ENCODE results near the gene CTIF.
A peak's percentile ranks its signal among the peaks of the same experiment; 100 is the strongest.
"Not testable (repeated sequence)": the region's sequence is repeated elsewhere in the genome, so short reads cannot be mapped to it uniquely, and the experiment has no call there.

Gene CTIF

GRCh38 chr18:48538531-48539405 lies at the start of gene CTIF:
Gene CTIF (plus strand): TSS chr18:48539031. CDS start chr18:48619566, 80,535 bp downstream.
- Histone ChIP-seq H3K27me3 (replicated peaks; ENCODE audit: control insufficient read depth, insufficient read depth, low read length) (no peaks in the 10 kb centered on the region), H3K4me3 (ENCODE audit: low read length) (peak within 1 kb of the TSS; percentile 93), H3K9me3 (ENCODE audit: control insufficient read depth, low read length) (no peaks in the 10 kb centered on the region), H3K4me1 (ENCODE audit: control insufficient read depth, insufficient read depth, low read length) (peaks cover 37% of the 10 kb centered on the region), H3K9ac (ENCODE audit: low read length) (peak within 1 kb of the TSS; percentile 96), H3K36me3 (ENCODE audit: control insufficient read depth, insufficient read depth, low read length, severe bottlenecking) (no peaks in the 10 kb centered on the region)
- peak; percentile 99 for DNase-seq (ENCODE audit: low read depth)

DNA sequence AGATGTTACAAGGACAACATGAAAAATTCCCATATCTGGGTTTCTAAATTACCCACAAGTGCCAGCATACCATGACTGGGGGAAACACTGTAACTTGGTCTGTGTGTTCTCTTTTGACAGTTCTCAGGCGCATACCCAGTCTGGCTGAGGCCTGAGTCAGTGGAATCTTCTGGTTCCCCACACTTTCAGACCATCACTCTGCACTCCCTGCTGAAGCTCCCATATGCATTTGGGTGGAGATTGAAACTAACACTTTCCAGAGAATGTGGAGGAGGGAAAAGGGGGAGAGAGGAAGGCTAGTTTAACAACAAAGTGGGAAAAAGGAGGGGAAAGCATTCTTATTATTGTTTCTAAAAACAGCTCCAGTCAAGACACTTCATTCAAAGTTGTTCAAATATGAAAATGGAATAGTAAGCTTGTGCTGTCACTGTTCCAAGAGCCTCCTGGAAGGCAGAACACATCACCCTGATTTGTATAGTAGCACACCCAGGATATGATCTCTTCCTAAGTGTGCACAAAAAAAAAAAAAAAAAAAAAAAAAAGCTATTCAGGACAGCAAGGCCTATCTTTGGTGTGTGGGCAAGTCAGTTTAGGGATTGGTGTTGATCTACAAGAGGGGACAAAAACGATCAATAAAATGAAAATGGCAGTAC lies 48.1 kb upstream of the CTIF start:
- Histone ChIP-seq H3K4me1 (ENCODE audit: control insufficient read depth, insufficient read depth, low read length) (peaks cover 37% of the 10 kb centered on the region), H3K27me3 (replicated peaks; ENCODE audit: control insufficient read depth, insufficient read depth, low read length) (peaks cover 2% of the 10 kb centered on the region), H3K4me3 (ENCODE audit: low read length) (no peak overlapping the region), H3K36me3 (ENCODE audit: control insufficient read depth, insufficient read depth, low read length, severe bottlenecking) (no peaks in the 10 kb centered on the region), H3K9ac (ENCODE audit: low read length) (no peak overlapping the region), H3K9me3 (ENCODE audit: control insufficient read depth, low read length) (no peaks in the 10 kb centered on the region)
- no peak for DNase-seq (ENCODE audit: low read depth)

GRCh38 chr18:48492880-48493279 lies 46.0 kb upstream of the CTIF start:
- H3K36me3 ChIP-seq (ENCODE audit: control insufficient read depth, insufficient read depth, low read length, severe bottlenecking): no peaks in the 10 kb centered on the region
- H3K4me1 ChIP-seq (ENCODE audit: control insufficient read depth, insufficient read depth, low read length): peaks cover 21% of the 10 kb centered on the region
- no peak overlapping the region for H3K4me3 ChIP-seq (ENCODE audit: low read length)
- H3K27me3 ChIP-seq (replicated peaks; ENCODE audit: control insufficient read depth, insufficient read depth, low read length): peaks cover 2% of the 10 kb centered on the region
- no peak for DNase-seq (ENCODE audit: low read depth)
- peaks cover under 1% of the 10 kb centered on the region for H3K9me3 ChIP-seq (ENCODE audit: control insufficient read depth, low read length)
- no peak overlapping the region for H3K9ac ChIP-seq (ENCODE audit: low read length)

DNA sequence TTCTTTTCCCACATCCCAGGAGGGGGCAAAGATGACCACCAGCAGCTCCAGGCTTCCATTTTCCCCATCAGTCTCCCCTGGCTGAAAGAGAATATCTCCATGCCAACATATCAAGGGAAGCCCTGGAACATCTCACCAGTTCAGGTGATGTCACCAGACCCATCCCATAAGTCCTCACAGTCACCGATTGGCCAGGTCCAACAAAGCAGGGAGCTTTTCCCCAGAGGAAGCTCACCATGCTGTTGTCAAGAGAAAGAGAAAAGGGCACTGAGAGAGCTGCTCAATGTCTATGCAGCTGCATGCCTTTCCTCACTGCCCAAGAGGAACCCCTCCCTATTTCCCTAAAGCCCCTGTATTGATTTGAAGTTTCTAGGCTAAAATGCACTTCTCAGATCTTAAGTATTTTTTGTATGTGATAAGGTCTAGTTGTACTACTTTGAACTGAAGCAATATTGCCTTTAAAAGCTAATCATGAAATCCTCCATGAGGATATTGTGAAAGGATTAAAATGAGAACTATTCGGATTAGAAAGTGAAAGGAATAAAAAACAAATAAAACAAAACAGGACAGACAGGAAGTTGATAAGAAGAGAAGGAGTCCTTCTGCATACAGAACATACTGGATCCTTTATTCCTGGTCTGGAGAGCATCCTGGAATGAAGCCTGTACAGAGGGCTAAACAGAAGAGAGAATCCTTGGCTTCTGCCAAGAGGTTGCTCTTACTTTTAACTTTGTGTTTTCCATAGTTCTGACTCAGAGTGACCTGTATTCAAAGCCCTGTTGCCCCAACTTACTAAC lies 45.2 kb upstream of the CTIF start:
- Histone ChIP-seq H3K9me3 (ENCODE audit: control insufficient read depth, low read length) (peaks cover 4% of the 10 kb centered on the region), H3K27me3 (replicated peaks; ENCODE audit: control insufficient read depth, insufficient read depth, low read length) (peaks cover 2% of the 10 kb centered on the region)

GRCh38 chr18:48497863-48498262 lies 41.0 kb upstream of the CTIF start:
- H3K27me3 ChIP-seq (replicated peaks; ENCODE audit: control insufficient read depth, insufficient read depth, low read length): no peaks in the 10 kb centered on the region
- H3K36me3 ChIP-seq (ENCODE audit: control insufficient read depth, insufficient read depth, low read length, severe bottlenecking): no peaks in the 10 kb centered on the region
- no peak overlapping the region for H3K4me3 ChIP-seq (ENCODE audit: low read length)
- H3K9ac ChIP-seq (ENCODE audit: low read length): no peak overlapping the region
- peaks cover 4% of the 10 kb centered on the region for H3K9me3 ChIP-seq (ENCODE audit: control insufficient read depth, low read length)
- H3K4me1 ChIP-seq (ENCODE audit: control insufficient read depth, insufficient read depth, low read length): peaks cover 18% of the 10 kb centered on the region
- DNase-seq (ENCODE audit: low read depth): no peak

More for the DNA sequence above, 45.2 kb upstream of the CTIF start:
- Histone ChIP-seq H3K9ac (ENCODE audit: low read length) (peak overlapping the region; percentile 3), H3K4me3 (ENCODE audit: low read length) (peak overlapping the region; percentile 10), H3K4me1 (ENCODE audit: control insufficient read depth, insufficient read depth, low read length) (peaks cover 15% of the 10 kb centered on the region), H3K36me3 (ENCODE audit: control insufficient read depth, insufficient read depth, low read length, severe bottlenecking) (no peaks in the 10 kb centered on the region)
- no peak for DNase-seq (ENCODE audit: low read depth)

- Histone ChIP-seq H3K36me3 (ENCODE audit: control insufficient read depth, insufficient read depth, low read length, severe bottlenecking) (no peaks in the 10 kb centered on the region), H3K9ac (ENCODE audit: low read length) (no peak overlapping the region), H3K4me1 (ENCODE audit: control insufficient read depth, insufficient read depth, low read length) (peaks cover 7% of the 10 kb centered on the region), H3K27me3 (replicated peaks; ENCODE audit: control insufficient read depth, insufficient read depth, low read length) (no peaks in the 10 kb centered on the region), H3K9me3 (ENCODE audit: control insufficient read depth, low read length) (peaks cover 9% of the 10 kb centered on the region), H3K4me3 (ENCODE audit: low read length) (no peak overlapping the region)
- no peak for DNase-seq (ENCODE audit: low read depth)
These were observed 38.3 kb upstream of the CTIF start for GRCh38 chr18:48500517-48500916.

DNA sequence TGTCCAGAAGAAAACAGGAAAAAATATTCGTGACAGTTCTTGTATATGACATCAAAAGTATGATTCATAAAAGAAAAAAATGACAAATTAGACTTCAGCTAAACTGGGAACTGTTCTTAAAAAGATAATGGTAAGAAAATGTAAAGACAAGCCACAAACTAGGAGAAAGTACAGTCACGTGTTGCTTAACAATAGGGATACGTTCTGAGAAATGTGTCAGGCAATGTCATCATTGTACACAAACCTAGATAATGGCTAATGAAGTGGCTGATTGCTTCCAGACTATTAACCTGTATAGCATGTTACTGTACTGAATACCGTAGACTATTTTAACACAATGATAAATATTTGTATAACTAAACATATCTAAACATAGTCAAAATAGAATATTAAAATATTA lies 35.9 kb upstream of the CTIF start:
- Histone ChIP-seq H3K4me1 (ENCODE audit: control insufficient read depth, insufficient read depth, low read length) (peaks cover 7% of the 10 kb centered on the region), H3K9me3 (ENCODE audit: control insufficient read depth, low read length) (peaks cover 28% of the 10 kb centered on the region), H3K27me3 (replicated peaks; ENCODE audit: control insufficient read depth, insufficient read depth, low read length) (no peaks in the 10 kb centered on the region), H3K36me3 (ENCODE audit: control insufficient read depth, insufficient read depth, low read length, severe bottlenecking) (no peaks in the 10 kb centered on the region), H3K4me3 (ENCODE audit: low read length) (no peak overlapping the region), H3K9ac (ENCODE audit: low read length) (no peak overlapping the region)
- no peak for DNase-seq (ENCODE audit: low read depth)

DNA sequence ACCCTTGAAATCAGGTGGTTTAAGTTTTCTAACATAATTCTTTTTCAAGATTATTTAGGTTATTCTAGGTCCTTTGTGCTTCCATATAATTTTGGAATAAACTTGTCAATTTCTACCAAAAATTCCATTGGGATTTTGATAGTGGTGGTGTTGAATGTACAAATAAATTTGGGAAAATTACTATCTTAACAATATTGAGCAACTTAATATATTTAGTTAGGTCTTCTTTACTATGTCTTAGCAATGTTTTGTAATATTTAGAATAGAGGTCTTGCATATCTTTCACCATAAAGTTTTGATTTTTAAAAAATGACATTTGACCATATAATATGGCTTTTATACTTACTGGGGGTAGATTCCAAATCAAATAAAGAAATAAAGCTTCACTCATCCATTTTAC lies 34.0 kb upstream of the CTIF start:
- Histone ChIP-seq H3K9ac (ENCODE audit: low read length) (no peak overlapping the region), H3K4me3 (ENCODE audit: low read length) (no peak overlapping the region), H3K27me3 (replicated peaks; ENCODE audit: control insufficient read depth, insufficient read depth, low read length) (no peaks in the 10 kb centered on the region), H3K4me1 (ENCODE audit: control insufficient read depth, insufficient read depth, low read length) (peaks cover 4% of the 10 kb centered on the region), H3K9me3 (ENCODE audit: control insufficient read depth, low read length) (peaks cover 34% of the 10 kb centered on the region), H3K36me3 (ENCODE audit: control insufficient read depth, insufficient read depth, low read length, severe bottlenecking) (no peaks in the 10 kb centered on the region)
- DNase-seq (ENCODE audit: low read depth): no peak

- H3K36me3 ChIP-seq (ENCODE audit: control insufficient read depth, insufficient read depth, low read length, severe bottlenecking); H3K4me1 ChIP-seq (ENCODE audit: control insufficient read depth, insufficient read depth, low read length); H3K27me3 ChIP-seq (replicated peaks; ENCODE audit: control insufficient read depth, insufficient read depth, low read length); H3K4me3 ChIP-seq (ENCODE audit: low read length); H3K9ac ChIP-seq (ENCODE audit: low read length); DNase-seq (ENCODE audit: low read depth): not testable (repeated sequence)
- peaks cover 34% of the 10 kb centered on the region for H3K9me3 ChIP-seq (ENCODE audit: control insufficient read depth, low read length)
These were observed 31.8 kb upstream of the CTIF start for GRCh38 chr18:48506983-48507568.

DNA sequence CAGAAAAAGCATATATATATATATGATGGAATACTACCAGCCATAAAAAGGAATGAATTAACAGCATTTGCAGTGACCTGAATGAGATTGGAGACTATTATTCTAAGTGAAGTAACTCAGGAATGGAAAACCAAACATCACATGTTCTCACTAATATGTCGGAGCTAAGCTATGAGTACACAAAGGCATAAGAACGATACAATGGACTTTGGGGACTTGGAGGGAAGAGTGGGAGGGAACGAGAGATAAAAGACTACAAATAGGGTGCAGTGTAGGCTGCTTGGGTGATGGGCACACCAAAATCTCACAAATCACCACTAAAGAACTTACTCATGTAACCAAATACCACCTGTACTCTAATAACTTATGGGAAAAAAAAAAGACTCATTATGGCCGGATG lies 26.3 kb upstream of the CTIF start:
- Histone ChIP-seq H3K27me3 (replicated peaks; ENCODE audit: control insufficient read depth, insufficient read depth, low read length) (peaks cover 19% of the 10 kb centered on the region), H3K9me3 (ENCODE audit: control insufficient read depth, low read length) (peaks cover 13% of the 10 kb centered on the region)
- H3K9ac ChIP-seq (ENCODE audit: low read length); DNase-seq (ENCODE audit: low read depth); H3K36me3 ChIP-seq (ENCODE audit: control insufficient read depth, insufficient read depth, low read length, severe bottlenecking); H3K4me1 ChIP-seq (ENCODE audit: control insufficient read depth, insufficient read depth, low read length); H3K4me3 ChIP-seq (ENCODE audit: low read length): not testable (repeated sequence)

DNA sequence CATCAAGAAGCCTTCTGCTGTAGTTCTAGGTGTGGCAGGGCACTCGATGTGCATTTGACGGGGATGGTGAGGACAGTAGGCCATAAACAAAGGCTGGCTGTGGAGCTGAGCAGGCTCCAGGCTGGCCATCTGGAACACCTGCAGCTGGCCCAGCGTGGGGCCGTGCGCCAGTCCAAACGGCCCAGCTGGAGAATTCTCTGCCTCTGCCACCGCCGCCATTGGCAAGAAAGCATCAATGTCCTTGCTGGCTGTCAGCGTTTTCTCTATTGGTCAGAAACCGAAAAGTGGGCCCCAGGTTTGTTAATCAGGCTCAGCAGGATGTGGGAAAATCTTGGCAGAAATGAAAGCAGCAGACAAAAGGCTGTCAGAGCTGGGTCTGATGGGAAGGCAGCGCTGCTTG lies 24.0 kb upstream of the CTIF start:
- H3K9ac ChIP-seq (ENCODE audit: low read length): no peak overlapping the region
- H3K4me1 ChIP-seq (ENCODE audit: control insufficient read depth, insufficient read depth, low read length): no peaks in the 10 kb centered on the region
- no peak overlapping the region for H3K4me3 ChIP-seq (ENCODE audit: low read length)
- peaks cover 19% of the 10 kb centered on the region for H3K27me3 ChIP-seq (replicated peaks; ENCODE audit: control insufficient read depth, insufficient read depth, low read length)
- no peaks in the 10 kb centered on the region for H3K36me3 ChIP-seq (ENCODE audit: control insufficient read depth, insufficient read depth, low read length, severe bottlenecking)
- no peaks in the 10 kb centered on the region for H3K9me3 ChIP-seq (ENCODE audit: control insufficient read depth, low read length)
- DNase-seq (ENCODE audit: low read depth): no peak
